Measurements from ENCODE around the gene CABCOCO1. TPM values are rescaled to one million over a fixed set of nuclear protein-coding genes. Genes with fewer than 3 reads are reported as not detected.
A peak's percentile ranks its signal among the peaks of the same experiment; 100 is the strongest.

Gene CABCOCO1
- total and polyA plus RNA-seq, 9 of the 15 experiments (the other 6 are each of a cell fraction or from before 2014, with no cell fraction given): 0.04 TPM; not detected in 8

- TF ChIP-seq LARP7 (IDR thresholded peaks at IDR 0.05): no peak
- peak; percentile 74; the same call in 1 of the 2 replicates for TF ChIP-seq KLF6 (CRISPR knock-in tag; IDR thresholded peaks at IDR 0.05; ENCODE audit: borderline replicate concordance)
- no peak for TF ChIP-seq SREBF1 (IDR thresholded peaks at IDR 0.05; ENCODE audit: borderline replicate concordance, low read depth, low read length)
- TF ChIP-seq ZNF561 (CRISPR knock-in tag; conservative IDR thresholded peaks at IDR 0.05): no peak
- no peak for TF ChIP-seq LEF1 (IDR thresholded peaks at IDR 0.05)
- no peak for TF ChIP-seq HNRNPUL1 (IDR thresholded peaks at IDR 0.05; ENCODE audit: low read length)
- TF ChIP-seq PATZ1 (CRISPR knock-in tag; IDR thresholded peaks at IDR 0.05; ENCODE audit: borderline replicate concordance): no peak
- no peak for TF ChIP-seq SRSF7 (optimal IDR thresholded peaks at IDR 0.05; ENCODE audit: low read depth, low read length)
- TF ChIP-seq C11orf30 (IDR thresholded peaks at IDR 0.05; ENCODE audit: low read depth): no peak
- TF ChIP-seq EWSR1 (IDR thresholded peaks at IDR 0.05; ENCODE audit: borderline replicate concordance, low read depth, partially characterized antibody): no peak
- no peak for TF ChIP-seq POLR2G (IDR thresholded peaks at IDR 0.05; ENCODE audit: low read depth, low read length)
- no peak for TF ChIP-seq FOXA1 (IDR thresholded peaks at IDR 0.05; ENCODE audit: borderline replicate concordance)
- TF ChIP-seq ATF2 (CRISPR knock-in tag; IDR thresholded peaks at IDR 0.05): no peak
- peak; percentile 29; the same call in 1 of the 2 replicates for TF ChIP-seq HINFP (tag; conservative IDR thresholded peaks at IDR 0.05; ENCODE audit: low read depth)
- no peak for TF ChIP-seq DLX4 (CRISPR knock-in tag; IDR thresholded peaks at IDR 0.05)
- TF ChIP-seq ZBTB9 (CRISPR knock-in tag; IDR thresholded peaks at IDR 0.05): 0 out of 2 replicates have a peak, but pooled peaks have one; percentile 55
- peak; percentile 85 for TF ChIP-seq SMAD3 (CRISPR knock-in tag; conservative IDR thresholded peaks at IDR 0.05)
- TF ChIP-seq POLR3A (IDR thresholded peaks at IDR 0.05; ENCODE audit: borderline replicate concordance, extremely low read depth, insufficient read depth, insufficient read length): no peak
- TF ChIP-seq ZSCAN29 (IDR thresholded peaks at IDR 0.05): no peak
- TF ChIP-seq NFATC3 (IDR thresholded peaks at IDR 0.05): peak; percentile 90
- no peak for TF ChIP-seq ZFP30 (CRISPR knock-in tag; IDR thresholded peaks at IDR 0.05; ENCODE audit: borderline replicate concordance)
- no peak for TF ChIP-seq GATAD2A (IDR thresholded peaks at IDR 0.05)
Measured at GRCh38 chr10:61655335-61655851, 7.3 kb upstream of the CABCOCO1 start (continued).

All from K562 (cell line).